ENCODE data around the gene EDRF1. TPM values are rescaled to one million over a fixed set of nuclear protein-coding genes. Genes with fewer than 3 reads are reported as not detected.
A peak's percentile ranks its signal among the peaks of the same experiment; 100 is the strongest.

EDRF1 gene
- total RNA-seq, 1 donor from 2014 or later = 18.1 TPM

GRCh38 chr10:125783957-125784356 is 64.4 kb downstream of the EDRF1 start:
- Histone ChIP-seq H3K27me3 (ENCODE audit: low read depth) (no peaks in the 10 kb centered on the region), H3K9me3 (no peaks in the 10 kb centered on the region), H3K27ac (no peak overlapping the region), H3K4me3 (no peak overlapping the region), H3K36me3 (peaks cover 8% of the 10 kb centered on the region), H3K4me1 (no peaks in the 10 kb centered on the region)
- no peak for DNase-seq
- intact Hi-C loops (cut with DNase I) = no loop called here
- no peak for ATAC-seq
- TF ChIP-seq CTCF (IDR thresholded peaks at IDR 0.05) = no peak

GRCh38 chr10:125785791-125786190 is 66.3 kb downstream of the EDRF1 start:
- TF ChIP-seq CTCF (IDR thresholded peaks at IDR 0.05) = no peak
- ATAC-seq (no peak), DNase-seq (no peak)
- Histone ChIP-seq H3K4me1 (no peaks in the 10 kb centered on the region), H3K27ac (no peak overlapping the region), H3K36me3 (peaks cover 19% of the 10 kb centered on the region), H3K27me3 (ENCODE audit: low read depth) (no peaks in the 10 kb centered on the region), H3K4me3 (no peak overlapping the region), H3K9me3 (no peaks in the 10 kb centered on the region)
- intact Hi-C loops (cut with DNase I) = no loop called here

- no peaks in the 10 kb centered on the region for H3K9me3 ChIP-seq
- H3K27ac ChIP-seq = no peak overlapping the region
- DNase-seq (no peak), ATAC-seq (peak in 1 of 2 donors; percentile 37)
- no peaks in the 10 kb centered on the region for H3K4me1 ChIP-seq
- H3K4me3 ChIP-seq = no peak overlapping the region
- no peak for TF ChIP-seq CTCF (IDR thresholded peaks at IDR 0.05)
- intact Hi-C loops (cut with DNase I) = no loop called here
- H3K36me3 ChIP-seq = peaks cover 43% of the 10 kb centered on the region
- no peaks in the 10 kb centered on the region for H3K27me3 ChIP-seq (ENCODE audit: low read depth)
Observed at GRCh38 chr10:125788156-125789034, 68.9 kb downstream of the EDRF1 start.

GRCh38 chr10:125792342-125793300 is 73.1 kb downstream of the EDRF1 start:
- Histone ChIP-seq H3K27me3 (ENCODE audit: low read depth) (no peaks in the 10 kb centered on the region), H3K4me3 (no peak overlapping the region), H3K9me3 (no peaks in the 10 kb centered on the region), H3K4me1 (no peaks in the 10 kb centered on the region), H3K36me3 (peaks cover 85% of the 10 kb centered on the region), H3K27ac (no peak overlapping the region)
- ATAC-seq (no peak), DNase-seq (no peak)
- intact Hi-C loops (cut with DNase I) = no loop called here
- TF ChIP-seq CTCF (IDR thresholded peaks at IDR 0.05) = no peak

- Histone ChIP-seq H3K9me3 (no peaks in the 10 kb centered on the region), H3K27me3 (ENCODE audit: low read depth) (no peaks in the 10 kb centered on the region), H3K27ac (no peak overlapping the region), H3K4me3 (no peak overlapping the region), H3K36me3 (peaks cover 76% of the 10 kb centered on the region), H3K4me1 (no peaks in the 10 kb centered on the region)
- no peak for TF ChIP-seq CTCF (IDR thresholded peaks at IDR 0.05)
- no peak for ATAC-seq
- intact Hi-C loops (cut with DNase I) = no loop called here
- no peak for DNase-seq
Observed at GRCh38 chr10:125795128-125795527, 75.6 kb downstream of the EDRF1 start.
